KMS-11 (cell line): ENCODE data around the gene SMAD2.

Experiments
- H2AFZ ChIP-seq: fragments of 200-600 bp; sonication (generic); 2 replicates; pipeline ENCODE4 v1.6.1; 2016; ENCODE audit warnings: antibody characterized with exemption, mixed run types, low read depth
- H3K27ac ChIP-seq: fragments of 200-600 bp; sonication (generic); 2 replicates; pipeline ENCODE4 v1.6.1; 2016; ENCODE audit warnings: mild to moderate bottlenecking, mixed run types
- H3K27me3 ChIP-seq: fragments of 200-600 bp; sonication (generic); 2 replicates; pipeline ENCODE4 v1.6.1; 2017; ENCODE audit warnings: mild to moderate bottlenecking, low read depth, mixed run types, moderate library complexity; ENCODE audit not compliant: insufficient read depth
- H3K36me3 ChIP-seq: fragments of 200-600 bp; sonication (generic); 2 replicates; pipeline ENCODE4 v1.6.1; 2017; ENCODE audit warnings: mild to moderate bottlenecking, mixed run types; ENCODE audit not compliant: insufficient read depth
- H3K4me1 ChIP-seq: fragments of 200-600 bp; sonication (generic); 2 replicates; pipeline ENCODE4 v1.6.1; 2016; ENCODE audit warnings: mild to moderate bottlenecking, low read depth, mixed run types; ENCODE audit not compliant: poor library complexity, severe bottlenecking
- H3K4me2 ChIP-seq: fragments of 200-600 bp; sonication (generic); 2 replicates; pipeline ENCODE4 v1.7.0; 2016; ENCODE audit warnings: mild to moderate bottlenecking, mixed run types
- H3K4me3 ChIP-seq: fragments of 200-600 bp; sonication (generic); IDR thresholded peaks from 2 replicates; pipeline ENCODE4 v1.6.1; 2017; ENCODE audit warnings: low read depth, low read length, mixed read lengths; ENCODE audit not compliant: insufficient read depth
- H3K79me2 ChIP-seq: fragments of 200-600 bp; sonication (generic); 2 replicates; pipeline ENCODE4 v1.6.1; 2016; ENCODE audit warnings: low read depth, mixed run types; ENCODE audit not compliant: insufficient read depth
- H3K9ac ChIP-seq: fragments of 200-600 bp; sonication (generic); 2 replicates; pipeline ENCODE4 v1.6.1; 2016; ENCODE audit warnings: mild to moderate bottlenecking, mixed run types
- H4K20me1 ChIP-seq: fragments of 200-600 bp; sonication (generic); 2 replicates; pipeline ENCODE4 v1.6.1; 2016; ENCODE audit warnings: mild to moderate bottlenecking, mixed run types; ENCODE audit not compliant: insufficient read depth
- TF ChIP-seq, protein P1 (sequence below): fragments of 200-600 bp; sonication (generic); conservative IDR thresholded peaks from 2 replicates; pipeline ENCODE4 v1.6.1; 2017; ENCODE audit warnings: low read depth, mild to moderate bottlenecking, antibody characterized with exemption, low read length, moderate library complexity, mixed read lengths

SMAD2 gene

DNA sequence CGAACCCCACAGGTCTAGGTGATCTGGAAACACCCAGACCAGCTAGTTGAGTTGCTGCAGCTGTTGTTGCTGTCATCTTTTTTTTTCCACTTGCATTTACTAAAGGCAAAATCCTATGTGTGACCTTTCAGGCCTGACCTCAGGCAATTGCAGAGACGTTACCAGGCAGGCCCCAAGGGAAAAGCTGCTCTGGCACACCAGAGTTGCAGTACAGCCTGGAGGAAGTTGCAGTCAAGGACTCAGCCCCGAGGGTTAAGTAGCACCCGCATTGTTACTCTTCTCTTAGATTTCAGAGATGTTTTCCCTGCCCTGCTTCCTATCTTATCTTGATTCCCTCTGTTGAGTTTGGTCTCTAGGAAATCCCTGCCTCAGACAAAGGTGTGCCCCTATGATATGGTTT is 45.2 kb upstream of the SMAD2 start:
- no peaks in the 10 kb centered on the region for H3K36me3 ChIP-seq
- no peak overlapping the region for H3K9ac ChIP-seq
- H3K27me3 ChIP-seq = no peaks in the 10 kb centered on the region
- no peak overlapping the region for H3K4me2 ChIP-seq
- H3K79me2 ChIP-seq = no peaks in the 10 kb centered on the region
- H4K20me1 ChIP-seq = no peaks in the 10 kb centered on the region
- no peak overlapping the region for H2AFZ ChIP-seq
- H3K4me1 ChIP-seq = no peaks in the 10 kb centered on the region
- H3K4me3 ChIP-seq = no peak overlapping the region
- no peak overlapping the region for H3K27ac ChIP-seq
- TF ChIP-seq, protein P1, sequence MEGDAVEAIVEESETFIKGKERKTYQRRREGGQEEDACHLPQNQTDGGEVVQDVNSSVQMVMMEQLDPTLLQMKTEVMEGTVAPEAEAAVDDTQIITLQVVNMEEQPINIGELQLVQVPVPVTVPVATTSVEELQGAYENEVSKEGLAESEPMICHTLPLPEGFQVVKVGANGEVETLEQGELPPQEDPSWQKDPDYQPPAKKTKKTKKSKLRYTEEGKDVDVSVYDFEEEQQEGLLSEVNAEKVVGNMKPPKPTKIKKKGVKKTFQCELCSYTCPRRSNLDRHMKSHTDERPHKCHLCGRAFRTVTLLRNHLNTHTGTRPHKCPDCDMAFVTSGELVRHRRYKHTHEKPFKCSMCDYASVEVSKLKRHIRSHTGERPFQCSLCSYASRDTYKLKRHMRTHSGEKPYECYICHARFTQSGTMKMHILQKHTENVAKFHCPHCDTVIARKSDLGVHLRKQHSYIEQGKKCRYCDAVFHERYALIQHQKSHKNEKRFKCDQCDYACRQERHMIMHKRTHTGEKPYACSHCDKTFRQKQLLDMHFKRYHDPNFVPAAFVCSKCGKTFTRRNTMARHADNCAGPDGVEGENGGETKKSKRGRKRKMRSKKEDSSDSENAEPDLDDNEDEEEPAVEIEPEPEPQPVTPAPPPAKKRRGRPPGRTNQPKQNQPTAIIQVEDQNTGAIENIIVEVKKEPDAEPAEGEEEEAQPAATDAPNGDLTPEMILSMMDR = no peak

DNA sequence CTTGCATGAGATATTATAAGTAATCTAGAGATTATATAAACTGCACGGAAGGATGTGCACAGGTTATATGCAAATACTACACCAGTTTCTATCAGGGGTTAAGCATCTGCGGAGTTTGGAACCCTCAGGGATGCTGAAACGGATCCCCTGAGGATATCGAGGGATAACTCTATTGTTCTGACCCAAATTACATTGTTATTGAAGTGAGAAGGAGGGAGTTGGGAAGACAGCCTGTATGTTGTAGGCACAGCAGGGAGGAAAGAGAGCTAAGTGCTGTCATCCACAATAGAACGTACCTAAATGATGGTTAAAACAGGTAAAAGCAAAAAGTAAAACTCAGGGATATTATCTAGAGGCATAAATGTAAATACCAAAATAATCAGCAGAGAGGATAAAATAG is 44.6 kb upstream of the SMAD2 start:
- no peak overlapping the region for H3K4me3 ChIP-seq
- H2AFZ ChIP-seq = no peak overlapping the region
- no peak overlapping the region for H3K9ac ChIP-seq
- no peak overlapping the region for H3K27ac ChIP-seq
- H3K4me2 ChIP-seq = no peak overlapping the region
- TF ChIP-seq, protein P1 = no peak
- H4K20me1 ChIP-seq = no peaks in the 10 kb centered on the region
- no peaks in the 10 kb centered on the region for H3K4me1 ChIP-seq
- H3K36me3 ChIP-seq = no peaks in the 10 kb centered on the region
- no peaks in the 10 kb centered on the region for H3K79me2 ChIP-seq
- H3K27me3 ChIP-seq = no peaks in the 10 kb centered on the region

DNA sequence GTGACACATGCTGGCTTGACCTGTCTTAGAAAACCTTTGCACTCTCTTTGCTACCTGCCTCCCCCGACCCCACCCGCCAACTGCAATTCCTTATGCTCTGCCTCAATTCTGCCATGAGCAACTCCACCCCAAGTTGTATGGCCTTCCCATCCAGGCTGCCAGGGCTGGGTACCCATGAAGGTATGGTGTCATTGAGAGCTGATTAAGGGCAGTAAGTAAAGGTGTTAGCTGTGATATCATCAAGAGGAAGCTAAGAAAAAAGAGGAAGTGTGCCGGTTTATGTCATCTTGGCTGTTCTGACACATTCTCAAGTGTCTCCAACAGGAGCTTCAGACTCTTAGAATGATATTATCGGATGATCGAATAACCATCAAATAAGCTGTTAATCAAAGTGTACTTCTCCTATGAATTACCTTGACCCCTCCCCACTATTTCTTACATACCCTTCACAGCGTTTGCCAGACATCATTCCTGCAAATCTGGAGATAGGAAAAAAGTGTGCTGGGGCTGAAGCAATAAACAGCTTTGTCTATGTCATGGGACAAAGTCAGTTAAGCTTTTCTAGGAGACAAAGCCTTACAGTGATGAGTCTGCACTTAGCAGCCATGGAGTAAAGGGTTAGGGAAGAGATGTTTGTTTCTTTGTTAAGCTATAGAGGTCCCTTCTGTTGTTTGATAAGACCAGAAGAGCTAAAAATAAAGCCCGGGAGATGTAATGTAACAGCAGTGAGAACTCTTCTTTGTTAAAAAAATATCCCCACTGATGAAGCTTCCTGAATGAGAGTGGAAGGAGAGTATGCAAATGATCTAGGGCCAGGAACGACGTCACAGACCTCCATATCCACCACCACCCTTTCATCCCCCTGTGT is 40.4 kb upstream of the SMAD2 start:
- H3K9ac ChIP-seq = no peak overlapping the region
- no peaks in the 10 kb centered on the region for H3K79me2 ChIP-seq
- H3K4me3 ChIP-seq = no peak overlapping the region
- no peaks in the 10 kb centered on the region for H3K4me1 ChIP-seq
- H2AFZ ChIP-seq = no peak overlapping the region
- no peak overlapping the region for H3K27ac ChIP-seq
- TF ChIP-seq, protein P1 = no peak
- no peak overlapping the region for H3K4me2 ChIP-seq
- H4K20me1 ChIP-seq = no peaks in the 10 kb centered on the region
- no peaks in the 10 kb centered on the region for H3K27me3 ChIP-seq
- H3K36me3 ChIP-seq = no peaks in the 10 kb centered on the region

DNA sequence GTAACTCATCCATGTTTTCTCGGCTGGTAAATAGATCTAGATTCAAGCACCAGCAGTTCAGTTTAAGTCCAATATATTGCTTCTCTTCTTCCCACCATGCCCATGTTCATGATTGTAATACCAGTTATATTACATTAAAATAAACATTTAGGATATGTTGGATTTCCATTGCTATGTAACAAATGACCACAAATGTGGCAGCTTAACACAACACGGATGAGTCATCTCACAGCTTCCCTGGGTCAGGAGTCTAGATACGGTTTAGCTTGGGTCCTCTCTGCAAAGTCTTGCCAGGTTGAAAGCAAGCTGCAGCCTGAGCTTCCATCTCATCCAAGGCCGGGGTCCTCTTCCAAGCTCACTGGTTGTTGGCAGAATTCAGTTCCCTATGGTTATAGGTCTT is 39.4 kb upstream of the SMAD2 start:
- H3K9ac ChIP-seq = no peak overlapping the region
- H3K36me3 ChIP-seq = no peaks in the 10 kb centered on the region
- no peak overlapping the region for H3K4me2 ChIP-seq
- no peaks in the 10 kb centered on the region for H3K79me2 ChIP-seq
- H3K27ac ChIP-seq = no peak overlapping the region
- H3K4me1 ChIP-seq = no peaks in the 10 kb centered on the region
- TF ChIP-seq, protein P1 = no peak
- no peak overlapping the region for H3K4me3 ChIP-seq
- H2AFZ ChIP-seq = no peak overlapping the region
- no peaks in the 10 kb centered on the region for H4K20me1 ChIP-seq
- no peaks in the 10 kb centered on the region for H3K27me3 ChIP-seq
